GM19455 (cell line): ENCODE measurements around the gene ABHD17B.
A peak's percentile ranks its signal among the peaks of the same experiment; 100 is the strongest.
"Not testable (repeated sequence)": the region's sequence is repeated elsewhere in the genome, so short reads cannot be mapped to it uniquely, and the experiment has no call there.

Source experiments
- ATAC-seq: cut with Tn5 transposase; IDR thresholded peaks from one replicate; pipeline ENCODE4 v1.9.1; 2021; ENCODE audit not compliant: unreplicated experiment

The ABHD17B gene

GRCh38 chr9:71911061-71911907 is at the start of gene ABHD17B, which contains the start of gene C9orf85:
TSS of gene ABHD17B (minus strand) at chr9:71911193. CDS start at chr9:71875080, 36,113 bp downstream.
TSS of gene C9orf85 (plus strand) at chr9:71911639. CDS start at chr9:71911735, 96 bp downstream.
- peak; percentile 94 for ATAC-seq

GRCh38 chr9:71955300-71955915 is 44.4 kb upstream of the ABHD17B start:
- ATAC-seq: peak; percentile 67

GRCh38 chr9:71954652-71955051 is 43.7 kb upstream of the ABHD17B start:
- not testable (repeated sequence) for ATAC-seq

GRCh38 chr9:71944754-71945375 is 33.9 kb upstream of the ABHD17B start:
- ATAC-seq: no peak

GRCh38 chr9:71941998-71942567 is 31.1 kb upstream of the ABHD17B start:
- ATAC-seq: no peak

GRCh38 chr9:71941060-71941568 is 30.1 kb upstream of the ABHD17B start:
- ATAC-seq: no peak

GRCh38 chr9:71937898-71938297 is 26.9 kb upstream of the ABHD17B start:
- ATAC-seq: no peak

- no peak for ATAC-seq
Measured at GRCh38 chr9:71937070-71937625, 26.2 kb upstream of the ABHD17B start.

- no peak for ATAC-seq
Measured at GRCh38 chr9:71936066-71936465, 25.1 kb upstream of the ABHD17B start.

GRCh38 chr9:71931166-71931565 is 20.2 kb upstream of the ABHD17B start:
- ATAC-seq: no peak

GRCh38 chr9:71929791-71930440 is 18.9 kb upstream of the ABHD17B start:
- no peak for ATAC-seq

GRCh38 chr9:71929223-71929622 is 18.2 kb upstream of the ABHD17B start:
- ATAC-seq: no peak

- ATAC-seq: no peak
Measured at GRCh38 chr9:71928806-71929205, 17.8 kb upstream of the ABHD17B start.

- ATAC-seq: no peak
Measured at GRCh38 chr9:71928376-71928775, 17.4 kb upstream of the ABHD17B start.

- ATAC-seq: no peak
Measured at GRCh38 chr9:71925834-71926233, 14.8 kb upstream of the ABHD17B start.

- no peak for ATAC-seq
Measured at GRCh38 chr9:71924576-71924975, 13.6 kb upstream of the ABHD17B start.

- ATAC-seq: no peak
Measured at GRCh38 chr9:71921190-71921814, 10.3 kb upstream of the ABHD17B start.

GRCh38 chr9:71920456-71921189 is 9.6 kb upstream of the ABHD17B start:
- no peak for ATAC-seq

GRCh38 chr9:71918419-71918818 is 7.4 kb upstream of the ABHD17B start:
- ATAC-seq: no peak
